ENCODE results near the gene KCNQ1OT1.

The KCNQ1OT1 gene

DNA sequence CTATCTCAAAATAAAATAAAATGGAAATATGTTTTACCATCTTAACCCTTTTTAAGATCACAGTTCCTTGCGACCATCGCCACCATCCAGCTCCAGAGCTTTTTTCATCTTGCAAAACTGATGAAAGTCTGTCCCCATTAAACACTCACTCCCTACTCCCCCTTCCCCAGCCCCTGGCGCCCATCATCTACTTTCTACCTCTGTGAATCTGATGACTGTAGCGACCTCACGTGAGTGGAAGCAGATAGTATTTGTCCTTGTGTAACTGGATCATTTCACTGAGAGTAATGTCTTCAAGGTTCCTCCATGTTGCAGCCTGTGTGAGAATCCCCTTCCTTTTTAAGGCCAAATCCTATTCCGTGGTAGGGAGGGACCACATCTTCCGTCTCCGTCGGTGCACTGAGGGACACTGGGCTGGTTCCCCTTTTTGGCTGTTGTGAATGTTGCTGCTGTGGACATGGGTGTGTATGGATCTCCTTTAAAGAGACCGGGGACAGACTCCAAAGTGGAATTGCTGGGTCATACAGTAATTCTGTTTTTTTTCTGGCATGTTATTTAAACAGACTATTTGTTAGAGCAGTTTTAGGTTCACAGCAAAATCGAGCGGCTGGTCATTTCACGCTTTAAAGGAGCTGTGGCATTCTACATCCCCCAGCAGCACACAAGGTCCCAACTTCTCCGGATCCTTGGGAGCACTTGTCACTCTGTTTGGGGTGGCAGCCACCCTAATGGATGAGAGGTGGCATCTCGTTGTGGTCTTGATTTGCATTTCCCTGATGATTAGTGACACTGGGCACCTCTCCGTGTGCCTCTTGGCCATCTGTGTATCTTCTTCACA is 135.0 kb downstream of the KCNQ1OT1 start:
- Histone ChIP-seq H4K20me1 (ENCODE audit: insufficient read depth, low read length) (no peaks in the 10 kb centered on the region), H3K9me3 (ENCODE audit: insufficient read depth, low read length) (no peaks in the 10 kb centered on the region), H3K79me2 (ENCODE audit: low read length) (no peaks in the 10 kb centered on the region), H3K4me1 (ENCODE audit: low read length) (no peaks in the 10 kb centered on the region), H3K9ac (ENCODE audit: low read length) (no peak overlapping the region), H3K27ac (ENCODE audit: low read length) (no peak overlapping the region), H3K36me3 (replicated peaks; ENCODE audit: low read depth, low read length) (no peaks in the 10 kb centered on the region), H3K4me2 (ENCODE audit: low read length) (no peak overlapping the region), H3K27me3 (ENCODE audit: low read depth, low read length) (no peaks in the 10 kb centered on the region), H2AFZ (ENCODE audit: low read depth, low read length) (no peak overlapping the region), H3K4me3 (ENCODE audit: low read length) (no peak overlapping the region)
- TF ChIP-seq, protein P1, sequence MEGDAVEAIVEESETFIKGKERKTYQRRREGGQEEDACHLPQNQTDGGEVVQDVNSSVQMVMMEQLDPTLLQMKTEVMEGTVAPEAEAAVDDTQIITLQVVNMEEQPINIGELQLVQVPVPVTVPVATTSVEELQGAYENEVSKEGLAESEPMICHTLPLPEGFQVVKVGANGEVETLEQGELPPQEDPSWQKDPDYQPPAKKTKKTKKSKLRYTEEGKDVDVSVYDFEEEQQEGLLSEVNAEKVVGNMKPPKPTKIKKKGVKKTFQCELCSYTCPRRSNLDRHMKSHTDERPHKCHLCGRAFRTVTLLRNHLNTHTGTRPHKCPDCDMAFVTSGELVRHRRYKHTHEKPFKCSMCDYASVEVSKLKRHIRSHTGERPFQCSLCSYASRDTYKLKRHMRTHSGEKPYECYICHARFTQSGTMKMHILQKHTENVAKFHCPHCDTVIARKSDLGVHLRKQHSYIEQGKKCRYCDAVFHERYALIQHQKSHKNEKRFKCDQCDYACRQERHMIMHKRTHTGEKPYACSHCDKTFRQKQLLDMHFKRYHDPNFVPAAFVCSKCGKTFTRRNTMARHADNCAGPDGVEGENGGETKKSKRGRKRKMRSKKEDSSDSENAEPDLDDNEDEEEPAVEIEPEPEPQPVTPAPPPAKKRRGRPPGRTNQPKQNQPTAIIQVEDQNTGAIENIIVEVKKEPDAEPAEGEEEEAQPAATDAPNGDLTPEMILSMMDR (IDR thresholded peaks at IDR 0.05; ENCODE audit: low read depth, low read length), result no peak
- no peak for TF ChIP-seq EZH2phosphoT487 (IDR thresholded peaks at IDR 0.05; ENCODE audit: low read depth)

DNA sequence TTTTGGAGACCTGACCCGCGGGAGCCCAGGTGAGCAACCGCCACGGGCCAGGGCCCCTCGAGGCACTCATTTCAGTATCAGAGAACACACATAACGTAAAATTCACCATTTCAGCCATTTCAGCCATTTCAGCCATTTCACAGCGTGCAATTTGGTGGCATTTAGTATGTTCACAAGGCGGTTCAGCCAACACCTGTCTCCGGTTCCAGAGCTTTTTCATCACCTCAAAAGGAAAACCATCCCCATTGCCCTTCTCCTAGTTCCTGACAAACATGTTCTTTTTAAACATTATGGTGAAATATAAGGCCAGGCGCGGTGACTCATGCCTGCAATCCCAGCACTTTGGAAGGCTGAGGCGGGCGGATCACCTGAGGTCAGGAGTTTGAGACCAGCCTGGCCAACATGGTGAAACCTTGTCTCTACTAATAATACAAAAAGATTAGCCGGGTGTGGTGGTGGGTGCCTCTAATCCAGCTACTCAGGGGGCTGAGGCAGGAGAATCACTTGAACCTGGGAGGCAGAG is 135.7 kb downstream of the KCNQ1OT1 start:
- Histone ChIP-seq H3K9me3 (ENCODE audit: insufficient read depth, low read length) (no peaks in the 10 kb centered on the region), H2AFZ (ENCODE audit: low read depth, low read length) (no peak overlapping the region), H3K4me3 (ENCODE audit: low read length) (no peak overlapping the region), H3K4me2 (ENCODE audit: low read length) (no peak overlapping the region), H3K4me1 (ENCODE audit: low read length) (no peaks in the 10 kb centered on the region), H3K9ac (ENCODE audit: low read length) (no peak overlapping the region), H3K27me3 (ENCODE audit: low read depth, low read length) (no peaks in the 10 kb centered on the region), H3K79me2 (ENCODE audit: low read length) (no peaks in the 10 kb centered on the region), H3K27ac (ENCODE audit: low read length) (no peak overlapping the region), H4K20me1 (ENCODE audit: insufficient read depth, low read length) (no peaks in the 10 kb centered on the region), H3K36me3 (replicated peaks; ENCODE audit: low read depth, low read length) (no peaks in the 10 kb centered on the region)
- TF ChIP-seq EZH2phosphoT487 (IDR thresholded peaks at IDR 0.05; ENCODE audit: low read depth), result no peak
- TF ChIP-seq, protein P1 (IDR thresholded peaks at IDR 0.05; ENCODE audit: low read depth, low read length), result no peak

DNA sequence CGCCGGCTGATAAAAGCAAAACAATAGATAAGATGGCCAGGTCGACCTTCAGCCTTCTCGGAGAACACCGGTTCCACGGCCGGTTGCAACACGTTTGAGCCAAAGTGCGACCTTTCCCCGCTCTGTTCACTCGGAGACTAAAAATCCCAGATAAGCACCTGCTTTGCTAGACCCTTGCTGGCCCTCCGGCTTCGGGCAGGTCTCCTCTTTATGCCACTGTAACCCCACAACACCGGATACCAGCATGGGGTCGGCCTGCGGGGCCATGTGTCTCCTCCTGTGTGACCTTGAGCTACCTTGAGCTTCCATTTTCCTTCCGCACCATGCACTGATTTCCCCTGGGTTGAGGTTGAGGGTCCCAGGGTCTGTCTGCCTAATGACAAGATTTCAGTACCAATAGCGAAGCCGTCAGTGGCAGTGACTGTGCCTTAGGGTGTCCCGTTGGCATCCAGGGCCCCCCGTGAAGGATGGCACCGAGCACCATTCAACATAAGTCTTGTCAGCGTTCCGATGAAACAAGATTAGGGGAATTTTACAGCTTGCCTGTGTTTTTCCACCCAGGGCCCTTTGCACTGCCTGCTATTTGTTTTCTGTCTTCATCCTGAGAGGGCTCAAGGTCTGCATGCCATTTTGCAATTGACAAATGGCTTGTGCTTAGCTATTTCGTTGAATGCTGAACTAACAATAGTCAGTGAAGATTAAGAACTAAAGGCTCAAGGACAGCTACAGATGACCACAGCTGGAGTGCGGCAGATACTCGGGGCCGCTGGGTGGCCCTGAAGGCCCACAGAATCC is 136.4 kb downstream of the KCNQ1OT1 start:
- no peak for TF ChIP-seq EZH2phosphoT487 (IDR thresholded peaks at IDR 0.05; ENCODE audit: low read depth)
- TF ChIP-seq, protein P1 (IDR thresholded peaks at IDR 0.05; ENCODE audit: low read depth, low read length), result no peak
- Histone ChIP-seq H2AFZ (ENCODE audit: low read depth, low read length) (no peak overlapping the region), H3K4me1 (ENCODE audit: low read length) (no peaks in the 10 kb centered on the region), H3K4me2 (ENCODE audit: low read length) (no peak overlapping the region), H4K20me1 (ENCODE audit: insufficient read depth, low read length) (no peaks in the 10 kb centered on the region), H3K79me2 (ENCODE audit: low read length) (no peaks in the 10 kb centered on the region), H3K27me3 (ENCODE audit: low read depth, low read length) (no peaks in the 10 kb centered on the region), H3K36me3 (replicated peaks; ENCODE audit: low read depth, low read length) (no peaks in the 10 kb centered on the region), H3K27ac (ENCODE audit: low read length) (no peak overlapping the region), H3K9ac (ENCODE audit: low read length) (no peak overlapping the region), H3K9me3 (ENCODE audit: insufficient read depth, low read length) (no peaks in the 10 kb centered on the region), H3K4me3 (ENCODE audit: low read length) (no peak overlapping the region)

DNA sequence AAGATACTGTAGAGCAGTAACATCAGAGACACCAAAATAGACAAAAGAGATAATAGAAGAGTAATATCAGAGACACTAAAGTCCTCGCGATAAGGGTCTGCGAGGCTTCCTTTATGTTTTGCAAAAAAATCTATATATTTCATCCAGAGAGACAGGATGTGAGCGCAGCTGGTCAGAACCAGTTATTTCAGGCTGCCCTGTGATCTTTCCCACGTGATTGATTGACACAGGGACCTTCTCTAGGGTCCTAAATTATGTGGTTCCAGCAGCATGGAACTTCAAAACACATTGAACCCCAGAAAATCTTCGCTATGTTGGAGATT is 136.9 kb downstream of the KCNQ1OT1 start:
- Histone ChIP-seq H3K9ac (ENCODE audit: low read length) (no peak overlapping the region), H4K20me1 (ENCODE audit: insufficient read depth, low read length) (no peaks in the 10 kb centered on the region), H3K27me3 (ENCODE audit: low read depth, low read length) (no peaks in the 10 kb centered on the region), H3K79me2 (ENCODE audit: low read length) (no peaks in the 10 kb centered on the region), H3K4me2 (ENCODE audit: low read length) (no peak overlapping the region), H3K4me3 (ENCODE audit: low read length) (no peak overlapping the region), H3K36me3 (replicated peaks; ENCODE audit: low read depth, low read length) (no peaks in the 10 kb centered on the region), H3K9me3 (ENCODE audit: insufficient read depth, low read length) (no peaks in the 10 kb centered on the region), H3K27ac (ENCODE audit: low read length) (no peak overlapping the region), H2AFZ (ENCODE audit: low read depth, low read length) (no peak overlapping the region), H3K4me1 (ENCODE audit: low read length) (no peaks in the 10 kb centered on the region)
- TF ChIP-seq EZH2phosphoT487 (IDR thresholded peaks at IDR 0.05; ENCODE audit: low read depth), result no peak
- TF ChIP-seq, protein P1 (IDR thresholded peaks at IDR 0.05; ENCODE audit: low read depth, low read length), result no peak

Data from OCI-LY3 (cell line).